Esophagus muscularis mucosa (tissue), 3 donors: ENCODE data around the gene GPAT2.
"Not testable (repeated sequence)": the region's sequence is repeated elsewhere in the genome, so short reads cannot be mapped to it uniquely, and the experiment has no call there.

ENCODE experiments used
- POLR2A ChIP-seq: fragments of 450-650 bp; IDR thresholded peaks from one replicate; pipeline ENCODE4 v1.6.1; 2017; ENCODE audit warnings: antibody characterized with exemption, moderate library complexity, mild to moderate bottlenecking, low read depth
- TF ChIP-seq, protein P1 (sequence below), 3 experiments: fragments of 200-600 bp in 2 of 3; fragments of 450-650 bp in 1 of 3; sonication (generic) in 2 of 3; IDR thresholded peaks; one replicate each; pipeline ENCODE4 v1.5.1; 2017 to 2019; ENCODE audit warnings: antibody characterized with exemption in 3 of 3, mild to moderate bottlenecking in 2 of 3, moderate library complexity in 1 of 3

- TF ChIP-seq, protein P1, sequence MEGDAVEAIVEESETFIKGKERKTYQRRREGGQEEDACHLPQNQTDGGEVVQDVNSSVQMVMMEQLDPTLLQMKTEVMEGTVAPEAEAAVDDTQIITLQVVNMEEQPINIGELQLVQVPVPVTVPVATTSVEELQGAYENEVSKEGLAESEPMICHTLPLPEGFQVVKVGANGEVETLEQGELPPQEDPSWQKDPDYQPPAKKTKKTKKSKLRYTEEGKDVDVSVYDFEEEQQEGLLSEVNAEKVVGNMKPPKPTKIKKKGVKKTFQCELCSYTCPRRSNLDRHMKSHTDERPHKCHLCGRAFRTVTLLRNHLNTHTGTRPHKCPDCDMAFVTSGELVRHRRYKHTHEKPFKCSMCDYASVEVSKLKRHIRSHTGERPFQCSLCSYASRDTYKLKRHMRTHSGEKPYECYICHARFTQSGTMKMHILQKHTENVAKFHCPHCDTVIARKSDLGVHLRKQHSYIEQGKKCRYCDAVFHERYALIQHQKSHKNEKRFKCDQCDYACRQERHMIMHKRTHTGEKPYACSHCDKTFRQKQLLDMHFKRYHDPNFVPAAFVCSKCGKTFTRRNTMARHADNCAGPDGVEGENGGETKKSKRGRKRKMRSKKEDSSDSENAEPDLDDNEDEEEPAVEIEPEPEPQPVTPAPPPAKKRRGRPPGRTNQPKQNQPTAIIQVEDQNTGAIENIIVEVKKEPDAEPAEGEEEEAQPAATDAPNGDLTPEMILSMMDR (IDR thresholded peaks at IDR 0.05), result not testable (repeated sequence)
- TF ChIP-seq POLR2A, result not testable (repeated sequence)
Observed at GRCh38 chr2:96065954-96066353, 31.2 kb upstream of the GPAT2 start.
